Measurements from ENCODE around the gene OR2J2. TPM values are rescaled to one million over a fixed set of nuclear protein-coding genes. Genes with fewer than 3 reads are reported as not detected.

OR2J2 gene
- 0.12 TPM for total RNA-seq

DNA sequence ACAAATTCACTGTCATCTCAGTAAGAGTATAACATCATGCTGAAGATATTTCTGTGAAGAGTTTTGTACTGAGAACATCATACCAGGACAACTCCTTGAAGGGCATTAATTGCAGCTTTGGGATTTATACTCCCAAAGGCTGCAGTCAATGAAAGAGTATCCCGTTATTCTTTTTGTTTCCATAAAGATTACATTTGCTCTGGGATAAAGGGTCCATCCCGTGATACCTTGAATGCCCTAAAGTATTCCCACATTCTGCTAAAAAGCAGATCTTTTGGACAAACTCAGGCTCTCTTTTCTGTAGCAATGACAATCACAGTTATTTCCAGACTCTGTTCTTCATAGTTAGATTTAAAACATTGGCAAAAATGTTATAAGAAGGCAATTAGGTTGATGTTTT lies at the start of gene OR2J2:
Gene OR2J2 (plus strand): TSS at position 301 of the 400 bp plus-strand sequence. CDS start 2,729 bp downstream, outside the sequence.

Other genes starting within 250 kb of the OR2J2 start
- 66.6 TPM for gene TRIM27, start 246.9 kb upstream of the OR2J2 start, total RNA-seq
- gene ZNF311, start 165.6 kb upstream of the OR2J2 start, total RNA-seq: 2.6 TPM
- not detected for gene OR2W1, start 125.7 kb upstream of the OR2J2 start, total RNA-seq
- gene OR2B3, start 83.6 kb upstream of the OR2J2 start, total RNA-seq: not detected
- gene OR2J1, start 71.4 kb upstream of the OR2J2 start, total RNA-seq: not detected
- not detected for gene OR2J3, start 62.8 kb upstream of the OR2J2 start, total RNA-seq
- gene OR14J1, start 130.8 kb downstream of the OR2J2 start, total RNA-seq: not detected
- not detected for gene OR5V1, start 198.0 kb downstream of the OR2J2 start, total RNA-seq
- gene OR12D3, start 204.4 kb downstream of the OR2J2 start, total RNA-seq: not detected
- not detected for gene OR12D2, start 224.7 kb downstream of the OR2J2 start, total RNA-seq
- not detected for gene OR12D1, start 244.0 kb downstream of the OR2J2 start, total RNA-seq